Measurements from ENCODE around the gene ZNF385B.

- TF ChIP-seq CTCF (IDR thresholded peaks at IDR 0.05) (no peak), POLR2A (IDR thresholded peaks at IDR 0.05) (no peak)
Observed at GRCh38 chr2:179614121-179614520, 247.3 kb downstream of the ZNF385B start.

All from body of pancreas (tissue), 4 donors.